ENCODE data around the gene MSANTD1. TPM values are rescaled to one million over a fixed set of nuclear protein-coding genes. Genes with fewer than 3 reads are reported as not detected.
A peak's percentile ranks its signal among the peaks of the same experiment; 100 is the strongest.

MSANTD1 gene
- total RNA-seq, 2 donors from 2014 or later: 2.6 to 3.6 TPM

- intact Hi-C loops (cut with DNase I): no loop called here
- no peak for ATAC-seq
- no peak for TF ChIP-seq POLR2A (IDR thresholded peaks at IDR 0.05)
- no peak for TF ChIP-seq CTCF (IDR thresholded peaks at IDR 0.05)
- no peaks in the 10 kb centered on the region for H3K36me3 ChIP-seq (replicated peaks in 1 of 2; ENCODE audit: insufficient read depth in 1 of 2, low read depth in 2 of 2)
- no peak overlapping the region for H3K4me3 ChIP-seq
- H3K9me3 ChIP-seq: no peaks in the 10 kb centered on the region
- peaks cover under 1% of the 10 kb centered on the region for H3K4me1 ChIP-seq
- 64 to 74% methylated on average over 16 to 38 of the region's 38 CpGs for WGBS, 2 donors
- no peaks in the 10 kb centered on the region for H3K27me3 ChIP-seq
- peak in 1 of 4 donors; percentile 55 for DNase-seq
- no peak overlapping the region for H3K27ac ChIP-seq
Observed at GRCh38 chr4:3285558-3286334, 36.8 kb downstream of the MSANTD1 start.

- WGBS, 2 donors: 69 to 71% methylated on average over 20 to 32 of the region's 32 CpGs
- no peaks in the 10 kb centered on the region for H3K27me3 ChIP-seq
- no peaks in the 10 kb centered on the region for H3K9me3 ChIP-seq
- no peak for ATAC-seq
- H3K4me3 ChIP-seq: no peak overlapping the region
- H3K36me3 ChIP-seq (replicated peaks in 1 of 2; ENCODE audit: insufficient read depth in 1 of 2, low read depth in 2 of 2): no peaks in the 10 kb centered on the region
- intact Hi-C loops (cut with DNase I): no loop called here
- DNase-seq: no peak
- no peak overlapping the region for H3K27ac ChIP-seq
- TF ChIP-seq POLR2A (IDR thresholded peaks at IDR 0.05) (no peak), CTCF (IDR thresholded peaks at IDR 0.05) (no peak)
- peaks cover 8% of the 10 kb centered on the region for H3K4me1 ChIP-seq
Observed at GRCh38 chr4:3286335-3287175, 37.6 kb downstream of the MSANTD1 start.

- ATAC-seq (no peak), DNase-seq (no peak)
- 55 to 64% methylated on average over 14 of the region's 14 CpGs for WGBS, 2 donors
- Histone ChIP-seq H3K9me3 (no peaks in the 10 kb centered on the region), H3K4me3 (no peak overlapping the region), H3K27ac (no peak overlapping the region), H3K4me1 (peaks cover 12% of the 10 kb centered on the region), H3K36me3 (replicated peaks in 1 of 2; ENCODE audit: insufficient read depth in 1 of 2, low read depth in 2 of 2) (no peaks in the 10 kb centered on the region), H3K27me3 (no peaks in the 10 kb centered on the region)
- TF ChIP-seq POLR2A (IDR thresholded peaks at IDR 0.05) (no peak), CTCF (IDR thresholded peaks at IDR 0.05) (no peak)
- intact Hi-C loops (cut with DNase I): no loop called here
Observed at GRCh38 chr4:3287271-3287971, 38.5 kb downstream of the MSANTD1 start.

GRCh38 chr4:3287972-3288570, 39.1 kb downstream of the MSANTD1 start:
- DNase-seq (no peak), ATAC-seq (no peak)
- WGBS, 2 donors: 73 to 85% methylated on average over 11 to 24 of the region's 24 CpGs
- Histone ChIP-seq H3K4me3 (no peak overlapping the region), H3K27ac (no peak overlapping the region), H3K9me3 (no peaks in the 10 kb centered on the region), H3K27me3 (no peaks in the 10 kb centered on the region), H3K36me3 (replicated peaks in 1 of 2; ENCODE audit: insufficient read depth in 1 of 2, low read depth in 2 of 2) (no peaks in the 10 kb centered on the region), H3K4me1 (peaks cover 12% of the 10 kb centered on the region)
- TF ChIP-seq CTCF (IDR thresholded peaks at IDR 0.05) (no peak), POLR2A (IDR thresholded peaks at IDR 0.05) (no peak)
- intact Hi-C loops (cut with DNase I): no loop called here
